KMS-11 (cell line): ENCODE results near the gene LGALS13.

ENCODE experiments used
- H2AFZ ChIP-seq: fragments of 200-600 bp; sonication (generic); 2 replicates; pipeline ENCODE4 v1.6.1; 2016; ENCODE audit warnings: antibody characterized with exemption, mixed run types, low read depth
- H3K27ac ChIP-seq: fragments of 200-600 bp; sonication (generic); 2 replicates; pipeline ENCODE4 v1.6.1; 2016; ENCODE audit warnings: mild to moderate bottlenecking, mixed run types
- H3K27me3 ChIP-seq: fragments of 200-600 bp; sonication (generic); 2 replicates; pipeline ENCODE4 v1.6.1; 2017; ENCODE audit warnings: mild to moderate bottlenecking, low read depth, mixed run types, moderate library complexity; ENCODE audit not compliant: insufficient read depth
- H3K36me3 ChIP-seq: fragments of 200-600 bp; sonication (generic); 2 replicates; pipeline ENCODE4 v1.6.1; 2017; ENCODE audit warnings: mild to moderate bottlenecking, mixed run types; ENCODE audit not compliant: insufficient read depth
- H3K4me1 ChIP-seq: fragments of 200-600 bp; sonication (generic); 2 replicates; pipeline ENCODE4 v1.6.1; 2016; ENCODE audit warnings: mild to moderate bottlenecking, low read depth, mixed run types; ENCODE audit not compliant: poor library complexity, severe bottlenecking
- H3K4me2 ChIP-seq: fragments of 200-600 bp; sonication (generic); 2 replicates; pipeline ENCODE4 v1.7.0; 2016; ENCODE audit warnings: mild to moderate bottlenecking, mixed run types
- H3K4me3 ChIP-seq: fragments of 200-600 bp; sonication (generic); IDR thresholded peaks from 2 replicates; pipeline ENCODE4 v1.6.1; 2017; ENCODE audit warnings: low read depth, low read length, mixed read lengths; ENCODE audit not compliant: insufficient read depth
- H3K79me2 ChIP-seq: fragments of 200-600 bp; sonication (generic); 2 replicates; pipeline ENCODE4 v1.6.1; 2016; ENCODE audit warnings: low read depth, mixed run types; ENCODE audit not compliant: insufficient read depth
- H3K9ac ChIP-seq: fragments of 200-600 bp; sonication (generic); 2 replicates; pipeline ENCODE4 v1.6.1; 2016; ENCODE audit warnings: mild to moderate bottlenecking, mixed run types
- H4K20me1 ChIP-seq: fragments of 200-600 bp; sonication (generic); 2 replicates; pipeline ENCODE4 v1.6.1; 2016; ENCODE audit warnings: mild to moderate bottlenecking, mixed run types; ENCODE audit not compliant: insufficient read depth
- CTCF ChIP-seq: fragments of 200-600 bp; sonication (generic); conservative IDR thresholded peaks from 2 replicates; pipeline ENCODE4 v1.6.1; 2017; ENCODE audit warnings: low read depth, mild to moderate bottlenecking, antibody characterized with exemption, low read length, moderate library complexity, mixed read lengths

The LGALS13 gene

GRCh38 chr19:39596911-39597310, 5.4 kb upstream of the LGALS13 start:
- Histone ChIP-seq H4K20me1 (no peaks in the 10 kb centered on the region), H3K4me1 (no peaks in the 10 kb centered on the region), H3K9ac (no peak overlapping the region), H2AFZ (no peak overlapping the region), H3K4me3 (no peak overlapping the region), H3K36me3 (no peaks in the 10 kb centered on the region), H3K79me2 (no peaks in the 10 kb centered on the region), H3K27ac (no peak overlapping the region), H3K4me2 (no peak overlapping the region), H3K27me3 (no peaks in the 10 kb centered on the region; the same call in 1 of the 2 replicates)
- no peak for TF ChIP-seq CTCF

GRCh38 chr19:39599116-39599515, 3.2 kb upstream of the LGALS13 start:
- no peaks in the 10 kb centered on the region for H3K4me1 ChIP-seq
- H3K27ac ChIP-seq: no peak overlapping the region
- no peaks in the 10 kb centered on the region for H4K20me1 ChIP-seq
- no peak for TF ChIP-seq CTCF
- no peak overlapping the region for H3K4me3 ChIP-seq
- H3K79me2 ChIP-seq: no peaks in the 10 kb centered on the region
- no peaks in the 10 kb centered on the region for H3K36me3 ChIP-seq
- no peak overlapping the region for H3K4me2 ChIP-seq
- no peaks in the 10 kb centered on the region; the same call in 1 of the 2 replicates for H3K27me3 ChIP-seq
- no peak overlapping the region for H2AFZ ChIP-seq
- no peak overlapping the region for H3K9ac ChIP-seq

GRCh38 chr19:39603825-39604224, 1.5 kb downstream of the LGALS13 start:
- Histone ChIP-seq H3K79me2 (no peaks in the 10 kb centered on the region), H3K4me3 (no peak overlapping the region), H3K4me1 (no peaks in the 10 kb centered on the region), H4K20me1 (no peaks in the 10 kb centered on the region), H3K36me3 (no peaks in the 10 kb centered on the region), H3K4me2 (no peak overlapping the region), H3K9ac (no peak overlapping the region), H3K27ac (no peak overlapping the region), H3K27me3 (no peaks in the 10 kb centered on the region), H2AFZ (no peak overlapping the region)
- no peak for TF ChIP-seq CTCF

- no peaks in the 10 kb centered on the region for H4K20me1 ChIP-seq
- H3K27me3 ChIP-seq: no peaks in the 10 kb centered on the region
- H3K4me2 ChIP-seq: no peak overlapping the region
- no peak for TF ChIP-seq CTCF
- H3K4me3 ChIP-seq: no peak overlapping the region
- no peaks in the 10 kb centered on the region for H3K4me1 ChIP-seq
- no peaks in the 10 kb centered on the region for H3K36me3 ChIP-seq
- H3K79me2 ChIP-seq: no peaks in the 10 kb centered on the region
- H2AFZ ChIP-seq: no peak overlapping the region
- H3K9ac ChIP-seq: no peak overlapping the region
- no peak overlapping the region for H3K27ac ChIP-seq
These were observed 4.7 kb downstream of the LGALS13 start for GRCh38 chr19:39607021-39607420.
